ENCODE results near the gene GEMIN2. TPM values are rescaled to one million over a fixed set of nuclear protein-coding genes. Genes with fewer than 3 reads are reported as not detected.

GEMIN2 gene, protein sequence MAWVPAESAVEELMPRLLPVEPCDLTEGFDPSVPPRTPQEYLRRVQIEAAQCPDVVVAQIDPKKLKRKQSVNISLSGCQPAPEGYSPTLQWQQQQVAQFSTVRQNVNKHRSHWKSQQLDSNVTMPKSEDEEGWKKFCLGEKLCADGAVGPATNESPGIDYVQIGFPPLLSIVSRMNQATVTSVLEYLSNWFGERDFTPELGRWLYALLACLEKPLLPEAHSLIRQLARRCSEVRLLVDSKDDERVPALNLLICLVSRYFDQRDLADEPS
- 10 to 100 TPM; 22.0 to 33.0 TPM for total RNA-seq

DNA sequence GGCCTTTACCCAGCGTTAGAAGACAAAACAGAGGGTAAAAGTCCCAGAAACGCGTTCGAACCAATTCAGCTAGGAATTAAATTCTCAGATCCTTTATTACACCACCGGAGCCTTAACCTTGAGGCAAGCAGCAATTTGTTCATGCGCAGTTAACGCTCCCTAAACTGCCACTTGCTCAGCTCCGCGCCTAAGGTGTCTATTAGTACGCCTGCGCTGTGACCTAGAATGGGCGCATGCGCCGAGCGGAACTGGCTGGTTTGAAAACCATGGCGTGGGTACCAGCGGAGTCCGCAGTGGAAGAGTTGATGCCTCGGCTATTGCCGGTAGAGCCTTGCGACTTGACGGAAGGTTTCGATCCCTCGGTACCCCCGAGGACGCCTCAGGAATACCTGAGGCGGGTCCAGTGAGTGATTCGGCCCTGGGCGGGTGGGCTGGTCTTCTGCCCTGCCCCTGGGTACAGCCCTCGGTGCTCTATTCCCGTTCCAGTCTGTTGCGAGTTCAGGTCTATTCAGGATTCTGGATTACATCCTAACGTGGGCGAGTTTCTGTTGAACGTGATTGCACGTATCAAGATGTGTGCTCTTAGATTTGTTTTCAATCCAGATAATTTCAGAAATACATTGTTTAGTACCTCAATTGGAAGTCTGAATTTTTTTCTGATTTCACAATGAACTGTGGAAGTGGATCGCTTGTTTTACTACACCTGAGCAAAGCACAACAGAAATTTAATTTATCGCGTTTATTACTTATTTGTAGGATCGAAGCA, at the start of gene GEMIN2:
TSS of gene GEMIN2 (plus strand) at position 251 of the 766 bp plus-strand sequence. CDS start at position 267, 16 bp downstream.

GRCh38 chr14:39102969-39103957, 10.9 kb upstream of the GEMIN2 start, which contains the start of gene SEC23A:
TSS of gene SEC23A (minus strand) at chr14:39103235. CDS start at chr14:39096118, 7,117 bp downstream.

DNA sequence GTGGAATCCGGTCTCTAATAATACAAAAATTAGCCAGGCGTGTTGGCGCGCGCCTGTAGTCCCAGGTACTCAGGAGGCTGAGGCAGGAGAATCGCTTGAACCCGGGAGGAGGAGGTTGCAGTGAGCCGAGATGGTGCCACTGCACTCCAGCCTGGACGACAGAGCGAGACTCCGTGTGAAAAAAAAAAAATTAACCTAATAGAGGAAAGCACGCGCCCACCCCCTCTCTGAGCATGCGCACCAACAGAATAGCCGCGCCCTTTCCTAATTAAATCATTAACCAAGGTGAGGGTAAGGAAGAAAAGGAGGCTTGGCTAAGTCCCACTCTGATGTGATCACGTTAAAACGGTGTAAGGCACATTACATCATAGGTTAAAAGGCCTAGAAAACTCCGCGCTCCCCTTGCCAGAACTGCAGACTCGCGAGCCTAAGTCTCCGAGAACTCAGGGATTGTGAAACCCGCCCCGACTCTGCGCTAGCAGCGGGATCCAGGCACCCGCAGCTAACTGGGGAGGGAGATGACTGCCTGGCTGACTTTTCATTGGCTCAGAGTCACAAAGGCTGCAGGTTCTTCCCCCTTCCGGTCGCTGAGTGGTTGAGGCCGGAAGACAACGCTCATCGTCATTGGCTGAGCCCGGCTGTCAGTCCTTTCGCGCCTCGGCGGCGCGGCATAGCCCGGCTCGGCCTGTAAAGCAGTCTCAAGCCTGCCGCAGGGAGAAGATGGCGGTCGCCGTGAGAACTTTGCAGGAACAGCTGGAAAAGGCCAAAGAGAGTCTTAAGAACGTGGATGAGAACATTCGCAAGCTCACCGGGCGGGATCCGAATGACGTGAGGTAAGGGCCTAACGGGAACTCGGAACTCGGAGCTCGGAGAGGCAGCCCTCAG, 60.7 kb downstream of the GEMIN2 start, which contains the start of gene PNN:
TSS of gene PNN (plus strand) at position 695 of the 885 bp plus-strand sequence. CDS start at position 721, 26 bp downstream.

Small RNA genes lying within 50 kb of the gene (small RNA-seq; reads per million reads assigned to genes)
- 0 reads per million in 2 donors for gene AL109628.1

Other genes starting within 250 kb of the GEMIN2 start
- gene SEC23A, start 11.1 kb upstream of the GEMIN2 start, total RNA-seq, result 100 to 1,000 TPM; 128 to 164 TPM
- 10 to 100 TPM; 17.6 to 22.7 TPM for gene TRAPPC6B, start 56.0 kb downstream of the GEMIN2 start, total RNA-seq
- gene PNN, start 60.9 kb downstream of the GEMIN2 start, total RNA-seq, result 10 to 100 TPM; 10.7 to 19.3 TPM
- gene MIA2, start 119.6 kb downstream of the GEMIN2 start, total RNA-seq, result 1 to 10 TPM; 6.9 to 7.7 TPM